IMR-90 (cell line): ENCODE results near the gene PSPC1. TPM values are rescaled to one million over a fixed set of nuclear protein-coding genes. Genes with fewer than 3 reads are reported as not detected.

Experiments used
- ATAC-seq: fragments of 200-7000 bp; cut with Tn5 transposase; 2 replicates; pipeline ENCODE4 v1.9.1; 2020; ENCODE audit warnings: low read depth, mild to moderate bottlenecking, moderate library complexity
- BruUV-seq: library from RNA; stranded (reverse); fragments of 400-500 nt; replicated peaks from 2 replicates; lab custom pipeline; 2021; lab: Mats Ljungman, UMichigan
- CTCF ChIA-PET: fragments of 300-600 bp; formaldehyde crosslinking; extraction: SDS; loops from one replicate; lab custom pipeline; 2021; ENCODE audit warnings: antibody characterized with exemption; lab: Yijun Ruan, JAX
- POLR2A ChIA-PET: fragments of 300-600 bp; sonication (Branson Sonifier 250); formaldehyde crosslinking; loops from one replicate; lab custom pipeline; 2022; ENCODE audit warnings: antibody characterized with exemption; ENCODE audit not compliant: unreplicated experiment; lab: Charles Lee
- DNase-seq: peaks from one replicate; pipeline ENCODE4 v3.0.0; 2013
- H2AFZ ChIP-seq: replicated peaks from 2 replicates; pipeline ENCODE3; 2013; ENCODE audit warnings: low read length, mild to moderate bottlenecking; ENCODE audit not compliant: poor library complexity
- H2AK5ac ChIP-seq: 2 replicates; pipeline ENCODE4 v1.6.1; 2013; ENCODE audit warnings: low read depth, low read length, inconsistent platforms
- H2AK9ac ChIP-seq: replicated peaks from 2 replicates; pipeline ENCODE3; 2013; ENCODE audit warnings: mild to moderate bottlenecking, low read depth, low read length, moderate library complexity; ENCODE audit not compliant: poor library complexity
- H2BK120ac ChIP-seq: 2 replicates; pipeline ENCODE4 v1.6.1; 2013; ENCODE audit warnings: low read depth, low read length, inconsistent platforms
- H2BK15ac ChIP-seq: 3 replicates; pipeline ENCODE4 v1.6.1; 2013; ENCODE audit warnings: low read depth, low read length, inconsistent platforms
- H2BK20ac ChIP-seq: 2 replicates; pipeline ENCODE4 v1.6.1; 2013; ENCODE audit warnings: low read depth, mild to moderate bottlenecking, inconsistent platforms, low read length, moderate library complexity
- H2BK5ac ChIP-seq: 2 replicates; pipeline ENCODE4 v1.6.1; 2013; ENCODE audit warnings: mild to moderate bottlenecking, low read depth, low read length, inconsistent platforms; ENCODE audit not compliant: poor library complexity, severe bottlenecking
- H3K14ac ChIP-seq: replicated peaks from 2 replicates; pipeline ENCODE4 v1.6.1; 2013; ENCODE audit warnings: low read depth, low read length, inconsistent platforms
- H3K18ac ChIP-seq: 2 replicates; pipeline ENCODE4 v1.6.1; 2013; ENCODE audit warnings: low read depth, low read length, control low read depth
- H3K23ac ChIP-seq: 2 replicates; pipeline ENCODE4 v1.6.1; 2013; ENCODE audit warnings: low read depth, low read length, inconsistent platforms
- H3K27ac ChIP-seq: 2 replicates; pipeline ENCODE4 v1.5.1; 2013; ENCODE audit warnings: mild to moderate bottlenecking, control low read depth, low read length; ENCODE audit not compliant: insufficient read depth
- H3K27me3 ChIP-seq: 2 replicates; pipeline ENCODE4 v1.6.1; 2013; ENCODE audit warnings: low read length; ENCODE audit not compliant: control insufficient read depth, insufficient read depth
- H3K36me3 ChIP-seq: 2 replicates; pipeline ENCODE4 v1.6.1; 2013; ENCODE audit warnings: low read length, mixed read lengths; ENCODE audit not compliant: control insufficient read depth, insufficient read depth
- H3K4ac ChIP-seq: 2 replicates; pipeline ENCODE4 v1.6.1; 2013; ENCODE audit warnings: low read depth, low read length, inconsistent platforms
- H3K4me1 ChIP-seq: 2 replicates; pipeline ENCODE4 v1.6.1; 2013; ENCODE audit warnings: low read length, mixed read lengths; ENCODE audit not compliant: control insufficient read depth, insufficient read depth
- H3K4me2 ChIP-seq: 2 replicates; pipeline ENCODE4 v1.6.1; 2013; ENCODE audit warnings: low read depth, mild to moderate bottlenecking, control low read depth, low read length, moderate library complexity
- H3K4me3 ChIP-seq: 2 replicates; pipeline ENCODE4 v1.5.1; 2013; ENCODE audit warnings: low read depth, mild to moderate bottlenecking, control low read depth, low read length, moderate library complexity; ENCODE audit not compliant: insufficient read depth
- H3K56ac ChIP-seq: 2 replicates; pipeline ENCODE4 v1.6.1; 2013; ENCODE audit warnings: low read length, inconsistent platforms; ENCODE audit not compliant: insufficient read depth; ENCODE audit errors: extremely low read depth
- H3K79me1 ChIP-seq, 2 experiments: 2 replicates each; pipeline ENCODE4 v1.6.1; 2013; ENCODE audit warnings: low read length in 2 of 2, inconsistent platforms in 1 of 2, low read depth in 1 of 2
- H3K9ac ChIP-seq: 2 replicates; pipeline ENCODE4 v1.6.1; 2013; ENCODE audit warnings: low read depth, low read length, control low read depth
- H3K9me1 ChIP-seq: 2 replicates; pipeline ENCODE4 v1.6.1; 2013; ENCODE audit warnings: low read length, inconsistent platforms; ENCODE audit not compliant: insufficient read depth
- H3K9me3 ChIP-seq: 2 replicates; pipeline ENCODE4 v1.6.1; 2013; ENCODE audit warnings: low read length; ENCODE audit not compliant: control insufficient read depth, insufficient read depth
- H4K20me1 ChIP-seq: 2 replicates; pipeline ENCODE4 v1.6.1; 2013; ENCODE audit warnings: low read length, inconsistent platforms; ENCODE audit not compliant: insufficient read depth
- H4K5ac ChIP-seq: 2 replicates; pipeline ENCODE4 v1.6.1; 2013; ENCODE audit warnings: mild to moderate bottlenecking, low read depth, low read length, control low read depth
- H4K8ac ChIP-seq, 2 experiments: 2 replicates each; pipeline ENCODE4 v1.6.1; 2013; ENCODE audit warnings: low read depth in 2 of 2, low read length in 2 of 2, control low read depth in 1 of 2, inconsistent platforms in 1 of 2
- H4K91ac ChIP-seq: 2 replicates; pipeline ENCODE4 v1.6.1; 2013; ENCODE audit warnings: low read depth, low read length, inconsistent platforms; ENCODE audit not compliant: insufficient read depth
- BHLHE40 ChIP-seq: fragments of 150-350 bp; IDR thresholded peaks from 2 replicates; pipeline ENCODE4 v1.6.1; 2016; ENCODE audit warnings: mild to moderate bottlenecking, low read depth, low read length
- WGBS, 2 experiments: methylation state at CpG; one replicate each; pipeline versions ENCODE4 v1.1.5 to v1.1.7; 2013; ENCODE audit warnings: missing lambda C conversion rate in 2 of 2; ENCODE audit not compliant: insufficient read length in 1 of 2; ENCODE audit errors: extremely low coverage in 2 of 2; 5-methylcytosine and 5-hydroxymethylcytosine counted together
- dilution Hi-C: fragments of 300-500 bp; cut with HindIII; formaldehyde crosslinking; loops from one replicate; pipeline ENCODE4 v1.14.3; 2018; ENCODE audit warnings: low sequenced_read_pairs; ENCODE audit not compliant: unreplicated experiment
- in situ Hi-C: fragments of 300-500 bp; cut with MboI; formaldehyde crosslinking; loops from 3 replicates; pipeline ENCODE4 v1.14.3; 2019; ENCODE audit warnings: low sequenced_read_pairs, inconsistent platforms, mixed read lengths
- intact Hi-C: fragments of 100-400 bp; cut with micrococcal nuclease; formaldehyde crosslinking; loops from 2 replicates; pipeline ENCODE4 v1.10.0; 2022
- polyA plus RNA-seq, 3 experiments: library from polyadenylated mRNA; depleted of rRNA; stranded (reverse); fragments of >200 nt; gene quantifications; 2 replicates each; pipeline ENCODE4 v1.2.3, GENCODE V29; 2012; ENCODE audit warnings: low replicate concordance in 1 of 3
- total RNA-seq: library from RNA; depleted of rRNA; stranded (reverse); fragments of >200 nt; gene quantifications from 2 replicates; pipeline ENCODE4 v1.2.3, GENCODE V29; 2012

PSPC1 gene
- total and polyA plus RNA-seq, 2 of the 4 experiments (the other 2 are of a cell fraction) = 38.3 to 39.8 TPM

DNA sequence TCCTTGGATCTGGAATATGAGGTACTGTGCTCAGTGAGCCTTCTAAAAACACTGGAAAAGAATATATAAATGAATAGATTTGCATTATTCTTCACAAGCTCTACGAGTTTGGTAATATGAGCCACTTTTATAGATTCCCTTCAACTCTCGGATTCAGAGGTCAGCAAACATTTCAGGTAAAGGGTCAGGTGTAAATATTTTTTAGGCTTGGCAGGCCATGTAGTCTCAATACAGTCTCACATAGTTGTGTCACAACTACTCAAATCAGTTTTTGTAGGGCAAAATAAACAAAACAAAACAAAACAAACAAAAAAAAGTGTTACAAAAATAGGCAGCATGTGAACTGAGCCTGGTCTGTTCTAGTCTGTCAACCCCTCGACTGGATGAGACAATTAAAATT, 57.4 kb downstream of the PSPC1 start:
- Histone ChIP-seq H3K56ac (no peak overlapping the region), H3K4me1 (peaks cover 2% of the 10 kb centered on the region), H3K4me3 (no peak overlapping the region), H4K20me1 (peaks cover 7% of the 10 kb centered on the region), H3K23ac (no peak overlapping the region), H4K8ac (no peak overlapping the region), H3K27ac (no peak overlapping the region), H2BK5ac (no peak overlapping the region), H4K5ac (no peak overlapping the region), H2BK20ac (no peak overlapping the region), H3K4me2 (no peak overlapping the region), H4K91ac (no peak overlapping the region), H2AK5ac (no peak overlapping the region), H3K9ac (no peak overlapping the region), H2BK15ac (no peak overlapping the region), H2AFZ (no peak overlapping the region), H2AK9ac (no peak overlapping the region), H3K18ac (no peak overlapping the region), H3K9me1 (0 out of 2 replicates have a peak, but pooled peaks cover 5% of the 10 kb centered on the region), H3K79me1 (peaks cover 26 to 46% of the 10 kb centered on the region in 2 experiments; a peak in 3 of 4 replicates), H2BK120ac (no peak overlapping the region), H3K27me3 (no peaks in the 10 kb centered on the region), H3K36me3 (peaks cover 11% of the 10 kb centered on the region), H3K9me3 (no peaks in the 10 kb centered on the region), H3K4ac (no peak overlapping the region), H3K14ac (no peak overlapping the region)
- no TSS peak for BruUV-seq
- intact Hi-C loops (no loop called here), in situ Hi-C loops (no loop called here), dilution Hi-C loops (no loop called here)
- ChIA-PET CTCF (interaction anchor here (0.6 kb wide), 1 partner anchor 106 kb away, joined by 3 read pairs; no protein-coding TSS in a partner anchor), POLR2A (no interaction called here)
- no CpG with 5 or more reads among the region's 3 CpGs for WGBS, 2 experiments
- DNase-seq (no peak), ATAC-seq (no peak)
- TF ChIP-seq BHLHE40 = no peak
